ENCODE measurements around the gene RNU2-1.
"Not testable (repeated sequence)": the region's sequence is repeated elsewhere in the genome, so short reads cannot be mapped to it uniquely, and the experiment has no call there.

DNA sequence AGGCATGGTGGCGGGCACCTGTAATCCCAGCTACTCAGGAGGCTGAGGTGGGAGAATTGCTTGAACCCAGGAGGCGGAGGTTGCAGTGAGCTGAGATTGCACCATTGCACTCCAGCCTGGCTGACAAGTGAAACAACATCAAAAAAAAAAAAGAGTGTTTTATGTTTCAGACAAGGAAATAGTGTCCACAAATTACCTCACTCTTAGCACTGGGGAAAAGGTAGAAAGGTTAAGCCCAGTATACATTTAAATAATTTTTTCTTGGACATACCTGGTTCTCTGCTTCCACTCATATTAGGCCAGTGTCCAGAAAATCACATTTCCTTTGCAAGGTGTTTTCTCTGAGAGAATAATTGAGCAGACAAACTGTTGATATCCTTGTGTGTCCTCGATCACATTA, 30.8 kb downstream of the RNU2-1 start:
- not testable (repeated sequence) for TF ChIP-seq CTCF (IDR thresholded peaks at IDR 0.05); ZFX (IDR thresholded peaks at IDR 0.05; ENCODE audit: borderline replicate concordance)
